Stimulated activated CD8-positive, alpha-beta memory T cell treated with anti-CD3 and anti-CD28 coated beads, Interleukin-12 subunit alpha, Interleukin-12 subunit beta, amount 100 ng/mL, for 24 hours (primary cell): ENCODE data around the gene BSPRY.

Experiments used
- DNase-seq: peaks from one replicate; pipeline ENCODE4 v3.0.0-alpha.2; 2020; ENCODE audit errors: extremely low read depth

BSPRY gene

GRCh38 chr9:113349445-113350094 lies at the start of gene BSPRY:
Gene BSPRY (plus strand): TSS chr9:113349541. CDS start chr9:113349580, 39 bp downstream.
- DNase-seq: no peak

GRCh38 chr9:113299800-113300292 lies 49.5 kb upstream of the BSPRY start:
- no peak for DNase-seq

- DNase-seq: no peak
Observed at GRCh38 chr9:113301548-113301947, 47.8 kb upstream of the BSPRY start.

- no peak for DNase-seq
Observed at GRCh38 chr9:113302792-113303418, 46.4 kb upstream of the BSPRY start, which contains the start of gene RNF183. Gene RNF183 (minus strand): TSS chr9:113303376. CDS start chr9:113298184, 5,192 bp downstream.

- no peak for DNase-seq
Observed at GRCh38 chr9:113306566-113306965, 42.8 kb upstream of the BSPRY start.

GRCh38 chr9:113307396-113307975 lies 41.9 kb upstream of the BSPRY start:
- DNase-seq: no peak

GRCh38 chr9:113309204-113309813 lies 40.0 kb upstream of the BSPRY start:
- no peak for DNase-seq

- DNase-seq: no peak
Observed at GRCh38 chr9:113310538-113310937, 38.8 kb upstream of the BSPRY start.

GRCh38 chr9:113311961-113312360 lies 37.4 kb upstream of the BSPRY start:
- no peak for DNase-seq

GRCh38 chr9:113313261-113313660 lies 36.1 kb upstream of the BSPRY start:
- no peak for DNase-seq

- no peak for DNase-seq
Observed at GRCh38 chr9:113315231-113315630, 34.1 kb upstream of the BSPRY start.

GRCh38 chr9:113316030-113316429 lies 33.3 kb upstream of the BSPRY start:
- no peak for DNase-seq

- no peak for DNase-seq
Observed at GRCh38 chr9:113317777-113318176, 31.6 kb upstream of the BSPRY start.

GRCh38 chr9:113319054-113319453 lies 30.3 kb upstream of the BSPRY start:
- DNase-seq: no peak

- no peak for DNase-seq
Observed at GRCh38 chr9:113320051-113320450, 29.3 kb upstream of the BSPRY start.

- DNase-seq: no peak
Observed at GRCh38 chr9:113322671-113323070, 26.7 kb upstream of the BSPRY start.

GRCh38 chr9:113326230-113326629 lies 23.1 kb upstream of the BSPRY start:
- no peak for DNase-seq

GRCh38 chr9:113328045-113328782 lies 21.1 kb upstream of the BSPRY start:
- DNase-seq: no peak

GRCh38 chr9:113331780-113332179 lies 17.6 kb upstream of the BSPRY start:
- no peak for DNase-seq

- no peak for DNase-seq
Observed at GRCh38 chr9:113337714-113338113, 11.6 kb upstream of the BSPRY start.

- peak; percentile 46 for DNase-seq
Observed at GRCh38 chr9:113340011-113340699, 9.2 kb upstream of the BSPRY start, which contains the start of gene WDR31. Gene WDR31 (minus strand): TSS chr9:113340275. CDS start chr9:113332022, 8,253 bp downstream.
